Measurements from ENCODE around the gene ZNF598.
"Not testable (repeated sequence)": the region's sequence is repeated elsewhere in the genome, so short reads cannot be mapped to it uniquely, and the experiment has no call there.

ZNF598 gene

DNA sequence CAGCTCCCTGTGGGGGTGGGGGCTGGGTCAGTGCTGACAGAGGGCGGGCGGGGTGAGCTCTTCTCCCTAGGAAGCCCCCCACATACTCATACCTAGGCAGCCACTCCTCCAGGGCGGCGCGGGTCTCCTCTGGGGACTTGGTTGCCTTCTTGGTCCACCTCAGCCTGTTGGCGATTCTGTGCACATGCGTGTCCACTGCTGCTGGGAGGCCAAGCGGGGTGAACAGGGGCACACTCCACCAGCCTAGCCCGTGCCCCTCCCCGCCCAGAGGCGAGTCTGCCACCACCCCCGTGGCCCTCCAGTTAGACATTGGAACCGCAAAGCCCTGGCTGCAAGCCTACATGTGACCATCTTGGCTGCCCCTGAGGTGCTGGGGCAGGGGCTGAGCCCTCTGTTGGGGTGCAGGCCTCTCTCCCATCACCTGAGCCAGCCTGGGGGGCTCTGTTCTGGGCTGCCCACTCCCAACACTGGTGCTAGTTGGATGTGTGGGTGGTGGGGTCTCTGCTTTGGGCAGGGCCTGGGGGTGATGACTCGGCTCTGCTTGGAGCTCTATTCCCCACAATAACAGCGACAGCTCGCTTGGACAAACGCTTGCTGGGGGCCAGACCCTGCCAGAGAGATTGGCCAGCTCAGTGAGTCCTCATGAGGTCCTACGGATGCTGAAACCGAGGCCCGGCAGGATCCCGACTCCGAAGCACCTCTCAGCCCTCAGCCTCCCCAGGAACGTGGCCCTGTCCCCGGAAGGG, 30.6 kb upstream of the ZNF598 start:
- no peak for DNase-seq

DNA sequence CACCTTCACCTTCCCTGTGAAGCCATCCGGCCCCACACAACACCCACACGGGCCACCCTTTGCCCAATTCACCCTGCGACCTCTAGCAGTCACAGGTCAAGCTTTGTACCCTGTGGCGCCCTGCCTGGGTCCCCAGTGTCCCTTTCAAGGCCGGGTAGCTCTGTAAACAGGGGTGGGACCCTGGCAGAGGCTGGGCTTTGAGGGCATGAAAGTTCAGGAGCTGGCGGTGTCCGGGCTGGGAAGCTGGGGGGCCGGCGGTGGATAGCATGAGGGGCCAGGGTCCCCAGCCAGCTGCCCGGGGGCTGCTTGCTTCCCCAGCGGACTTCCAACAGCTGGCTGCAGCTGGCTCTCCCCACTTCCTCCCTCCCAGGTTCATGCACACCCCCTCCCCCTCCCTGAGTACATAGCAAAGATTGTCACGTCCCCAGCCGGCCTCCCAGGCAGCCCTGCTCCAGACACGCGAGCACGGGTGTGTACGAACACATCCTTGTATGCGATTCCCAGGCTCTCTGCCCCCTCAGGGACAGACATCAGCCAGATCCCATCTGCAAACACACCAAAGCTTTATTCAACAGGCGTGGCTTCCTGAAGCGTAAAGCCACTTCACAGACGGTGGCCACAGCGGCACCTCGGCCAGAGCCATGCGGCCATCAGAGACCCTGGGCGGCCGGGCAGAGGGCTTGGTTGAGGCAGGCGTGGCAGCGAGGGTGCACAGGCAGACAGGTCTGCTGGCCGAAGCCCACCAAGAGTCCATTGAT, 29.8 kb upstream of the ZNF598 start:
- no peak for DNase-seq

DNA sequence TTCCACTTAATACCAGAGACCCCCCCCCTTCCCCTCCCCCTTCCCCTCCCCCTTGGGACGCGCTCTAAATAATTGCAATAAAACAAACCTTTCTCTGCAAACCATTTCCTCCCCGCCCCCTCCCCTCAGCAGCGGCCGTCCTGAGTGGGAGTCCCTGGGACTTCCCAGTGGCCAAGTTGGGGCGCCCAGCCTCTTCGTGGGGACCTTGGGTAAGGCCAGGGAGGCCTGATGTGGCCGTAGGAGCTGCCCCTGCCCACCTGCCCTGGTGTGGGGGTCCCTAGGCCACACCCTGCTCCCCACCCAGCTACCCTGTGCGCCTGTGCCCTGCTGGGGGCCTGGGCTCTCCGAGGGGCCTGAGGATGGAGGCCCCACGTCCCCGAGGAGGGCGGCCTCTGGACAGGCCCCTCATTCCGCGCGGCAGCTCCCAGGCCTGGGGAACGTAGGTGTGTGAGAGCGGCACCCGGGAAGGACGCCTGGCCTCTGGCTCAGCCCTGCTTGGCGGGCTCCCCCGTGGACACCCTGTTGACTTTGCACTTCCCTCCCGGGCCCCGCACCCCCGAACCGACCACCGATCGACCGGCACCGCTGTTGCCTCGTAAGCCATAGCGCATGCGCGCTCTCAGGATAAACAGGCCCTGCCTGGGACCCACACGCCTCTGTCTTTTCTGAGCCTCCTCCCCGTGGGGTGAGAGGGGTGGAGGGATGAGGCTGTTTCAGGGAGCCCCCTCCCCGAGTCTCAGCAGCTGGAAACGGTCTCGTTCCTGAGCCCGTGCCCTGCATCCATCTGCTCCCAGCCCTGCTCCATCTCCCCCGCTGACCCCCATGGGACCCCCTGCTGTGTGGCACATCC, 29.0 kb upstream of the ZNF598 start:
- DNase-seq: no peak

DNA sequence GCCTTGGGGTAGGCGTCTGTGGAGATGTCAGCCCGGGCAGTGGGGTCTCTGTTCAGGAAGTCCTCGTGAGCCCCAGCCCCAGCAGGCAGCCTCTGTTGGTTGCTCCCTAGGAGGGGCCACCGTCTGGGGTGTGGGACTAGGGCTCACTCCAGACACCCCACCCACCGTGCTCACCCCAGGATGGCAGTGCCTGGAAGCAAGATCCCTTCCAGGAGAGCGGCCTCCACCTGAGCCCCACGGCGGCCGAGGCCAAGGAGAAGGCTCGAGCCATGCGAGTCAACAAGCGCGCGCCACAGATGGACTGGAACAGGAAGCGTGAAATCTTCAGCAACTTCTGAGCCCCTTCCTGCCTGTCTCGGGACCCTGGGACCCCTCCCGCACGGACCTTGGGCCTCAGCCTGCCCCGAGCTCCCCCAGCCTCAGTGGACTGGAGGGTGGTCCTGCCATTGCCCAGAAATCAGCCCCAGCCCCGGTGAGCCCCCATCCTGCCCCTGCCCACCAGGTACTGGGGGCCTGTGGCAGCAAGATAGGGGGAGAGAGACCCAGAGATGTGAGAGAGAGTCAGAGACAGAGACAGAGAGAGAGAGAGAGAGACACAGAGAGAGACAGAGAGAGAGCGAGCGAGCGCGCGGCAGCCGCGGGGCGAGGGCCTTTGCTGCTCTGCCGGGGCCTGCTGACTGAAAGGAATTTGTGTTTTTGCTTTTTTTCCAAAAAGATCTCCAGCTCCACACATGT, 28.2 kb upstream of the ZNF598 start:
- DNase-seq: no peak

DNA sequence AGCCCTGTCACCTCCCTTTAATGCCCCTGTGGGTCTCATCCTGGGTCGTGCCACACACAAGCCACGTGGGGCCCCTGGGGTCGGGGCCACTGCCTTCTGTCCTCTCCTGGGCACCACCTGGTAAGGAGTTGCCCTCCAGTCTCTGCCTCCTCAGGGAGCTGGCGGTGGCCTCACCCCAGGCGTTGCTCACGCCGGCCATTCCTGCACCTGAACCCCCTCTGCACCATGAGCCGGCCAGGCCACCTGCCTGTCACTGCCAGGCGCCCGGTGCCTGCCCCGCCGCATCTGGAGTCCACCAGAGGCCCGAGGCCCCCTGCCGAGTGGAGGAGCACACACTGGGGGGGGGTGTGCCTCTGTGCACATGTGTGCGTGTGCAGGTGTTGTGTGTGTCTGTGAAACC, 27.5 kb upstream of the ZNF598 start:
- DNase-seq: no peak

DNA sequence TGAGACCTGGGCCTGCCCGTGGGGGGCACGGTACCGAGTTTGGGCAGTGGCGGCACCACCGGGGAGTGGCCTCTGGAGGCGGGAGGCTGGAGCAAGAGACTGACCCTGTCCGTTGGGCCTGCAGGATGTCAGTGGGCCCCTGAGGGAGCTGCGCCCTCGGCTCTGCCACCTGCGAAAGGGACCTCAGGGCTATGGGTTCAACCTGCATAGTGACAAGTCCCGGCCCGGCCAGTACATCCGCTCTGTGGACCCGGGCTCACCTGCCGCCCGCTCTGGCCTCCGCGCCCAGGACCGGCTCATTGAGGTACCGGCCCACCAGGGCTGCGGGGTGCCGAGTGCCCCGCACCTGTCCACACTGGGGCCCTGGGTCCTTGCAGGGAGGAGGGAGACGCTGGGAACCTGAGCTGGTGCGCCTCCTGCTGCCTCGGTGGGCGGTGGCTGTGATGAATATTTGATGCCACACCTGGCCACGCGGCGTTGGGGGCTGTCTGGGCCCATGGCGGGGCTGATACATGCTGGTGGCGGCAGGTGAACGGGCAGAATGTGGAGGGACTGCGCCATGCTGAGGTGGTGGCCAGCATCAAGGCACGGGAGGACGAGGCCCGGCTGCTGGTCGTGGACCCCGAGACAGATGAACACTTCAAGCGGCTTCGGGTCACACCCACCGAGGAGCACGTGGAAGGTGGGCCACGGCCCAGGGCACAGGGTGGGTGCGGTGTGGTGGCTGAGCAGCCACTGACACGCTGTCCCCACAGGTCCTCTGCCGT, 26.8 kb upstream of the ZNF598 start:
- no peak for DNase-seq

DNA sequence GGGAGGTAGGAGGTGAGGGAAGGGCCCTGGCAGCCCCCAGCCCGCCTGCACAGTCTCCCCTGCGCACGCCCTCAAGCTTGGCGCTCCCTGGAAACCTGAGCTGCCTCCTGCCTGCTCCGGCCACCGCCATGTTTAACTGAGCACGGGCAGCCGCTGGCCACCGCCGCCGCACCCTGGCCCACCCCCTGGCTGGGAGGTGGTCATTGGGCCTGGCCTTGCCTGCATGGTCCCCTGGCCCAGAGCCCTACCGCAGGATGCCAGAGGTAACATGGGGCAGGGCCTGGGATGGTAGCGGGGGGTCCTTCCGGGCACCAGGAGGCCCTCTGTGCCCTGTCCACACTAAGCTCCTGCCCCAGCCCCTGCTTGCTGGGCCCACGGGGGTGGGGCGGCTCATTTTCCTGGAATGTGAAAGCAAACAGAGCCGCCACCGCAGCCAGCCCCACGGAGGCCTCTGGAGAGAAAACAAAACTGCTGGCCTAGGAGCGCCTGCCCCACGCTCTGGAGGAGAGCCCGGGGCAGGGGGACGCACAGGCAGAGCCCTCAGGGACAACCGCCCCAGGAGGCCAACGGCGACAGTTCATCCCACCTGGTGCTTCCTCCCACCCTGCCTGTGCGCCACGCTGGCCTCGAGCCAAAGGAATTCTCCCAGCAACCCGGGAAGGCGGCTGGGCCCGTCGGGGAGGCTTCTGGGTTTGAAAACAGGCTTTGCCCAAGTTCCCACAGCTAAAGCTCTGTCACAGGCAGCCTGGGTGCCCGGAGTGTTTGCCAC, 26.0 kb upstream of the ZNF598 start:
- no peak for DNase-seq

DNA sequence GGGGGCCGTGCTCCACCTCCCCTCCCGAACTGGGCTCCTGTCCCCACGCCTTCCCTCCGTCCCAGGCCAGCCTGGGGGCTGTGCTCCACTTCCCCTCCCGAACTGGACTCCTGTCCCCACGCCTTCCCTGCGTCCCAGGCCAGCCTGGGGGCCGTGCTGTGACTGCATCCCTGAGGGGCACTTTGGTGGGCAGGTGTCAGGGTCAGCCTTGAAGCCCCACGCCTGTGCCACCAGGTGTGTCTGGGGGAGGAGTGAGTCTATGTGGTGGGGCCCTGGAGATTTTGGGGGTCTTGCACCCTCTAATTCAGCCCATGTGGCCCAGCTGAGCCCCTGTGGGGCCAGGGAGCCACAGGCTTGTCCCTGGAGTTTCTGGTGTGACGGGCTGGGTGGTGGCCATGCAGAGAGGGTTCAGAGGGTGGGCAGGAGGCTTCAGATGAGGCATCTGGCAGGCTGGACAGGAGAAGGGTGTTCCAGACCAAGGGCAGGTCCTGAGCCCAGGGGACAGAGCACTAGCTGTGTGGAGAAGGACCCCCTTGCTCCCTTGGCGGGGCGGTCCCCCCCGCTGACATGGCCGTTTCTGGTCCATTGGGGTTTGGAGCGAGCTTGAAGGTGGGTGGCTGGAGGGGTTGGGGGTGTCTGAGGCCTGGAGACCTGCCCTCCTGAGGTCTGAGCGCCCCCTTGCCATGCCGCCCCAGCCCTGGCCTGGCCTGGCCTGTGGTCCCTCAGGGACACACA, 25.2 kb upstream of the ZNF598 start:
- no peak for DNase-seq

DNA sequence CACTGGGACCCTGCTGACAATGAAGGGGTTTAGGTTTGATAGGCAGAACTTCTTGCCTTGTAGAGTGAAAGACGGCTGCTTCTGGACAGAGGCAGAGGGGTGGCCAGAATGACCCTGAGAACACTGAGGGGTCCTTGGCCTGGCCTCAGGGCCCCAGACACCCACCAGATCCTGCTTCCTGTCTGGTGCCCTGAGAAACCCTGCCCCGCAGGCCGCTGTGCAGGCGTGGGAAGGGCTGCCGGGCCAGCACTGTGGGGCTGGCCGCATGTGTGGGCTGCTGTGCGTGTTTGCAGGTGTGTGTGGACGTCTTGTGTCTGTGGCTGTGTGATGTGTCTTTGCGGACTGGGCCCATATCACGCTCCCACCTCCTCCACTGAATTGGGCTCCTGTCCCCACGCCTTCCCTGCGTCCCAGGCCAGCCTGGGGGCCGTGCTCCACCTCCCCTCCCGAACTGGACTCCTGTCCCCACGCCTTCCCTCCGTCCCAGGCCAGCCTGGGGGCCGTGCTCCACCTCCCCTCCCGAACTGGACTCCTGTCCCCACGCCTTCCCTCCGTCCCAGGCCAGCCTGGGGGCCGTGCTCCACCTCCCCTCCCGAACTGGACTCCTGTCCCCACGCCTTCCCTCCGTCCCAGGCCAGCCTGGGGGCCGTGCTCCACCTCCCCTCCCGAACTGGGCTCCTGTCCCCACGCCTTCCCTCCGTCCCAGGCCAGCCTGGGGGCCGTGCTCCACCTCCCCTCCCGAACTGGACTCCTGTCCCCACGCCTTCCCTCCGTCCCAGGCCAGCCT, 24.5 kb upstream of the ZNF598 start:
- not testable (repeated sequence) for DNase-seq

DNA sequence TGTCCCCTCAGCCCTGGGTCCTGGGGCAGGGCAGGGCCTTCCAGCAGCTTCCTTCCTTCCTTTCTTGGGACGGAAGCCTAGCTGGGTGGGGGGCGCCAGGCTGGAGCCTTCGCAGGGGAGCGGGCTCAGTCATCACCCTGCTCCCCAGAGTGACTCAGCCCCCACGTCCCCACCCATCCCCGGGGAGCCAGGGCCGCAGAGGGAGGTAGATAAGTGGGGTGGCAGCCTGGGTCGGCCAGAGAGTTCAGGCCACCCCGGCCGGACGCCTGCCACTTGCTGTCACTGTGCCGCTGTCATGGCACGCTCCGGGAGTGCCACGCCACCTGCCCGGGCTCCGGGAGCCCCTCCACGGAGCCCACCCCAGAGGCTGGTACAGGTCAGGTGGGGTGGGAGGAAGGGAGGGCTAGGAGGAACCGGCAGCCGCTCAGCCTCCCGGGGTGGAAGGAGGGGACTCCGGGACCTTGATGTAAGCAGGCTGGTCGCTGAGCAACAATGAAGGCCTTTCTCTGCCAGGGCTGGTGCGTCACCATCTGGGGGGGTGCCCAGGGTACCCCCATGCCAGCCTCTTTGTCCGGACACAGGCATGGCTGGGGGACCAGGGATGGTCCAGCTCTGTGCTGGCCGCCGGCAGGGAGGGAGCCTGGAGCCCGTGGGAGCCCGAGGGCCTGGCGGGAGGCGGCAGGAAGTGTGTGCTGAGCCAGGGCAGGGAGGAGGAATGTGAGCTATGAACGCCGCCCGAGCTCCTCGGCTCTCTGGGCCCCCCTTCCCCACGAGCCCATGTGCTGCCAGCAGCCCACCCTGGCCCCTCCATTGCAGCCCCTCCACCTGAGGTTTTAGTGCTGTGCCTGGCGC, 23.7 kb upstream of the ZNF598 start:
- no peak for DNase-seq

DNA sequence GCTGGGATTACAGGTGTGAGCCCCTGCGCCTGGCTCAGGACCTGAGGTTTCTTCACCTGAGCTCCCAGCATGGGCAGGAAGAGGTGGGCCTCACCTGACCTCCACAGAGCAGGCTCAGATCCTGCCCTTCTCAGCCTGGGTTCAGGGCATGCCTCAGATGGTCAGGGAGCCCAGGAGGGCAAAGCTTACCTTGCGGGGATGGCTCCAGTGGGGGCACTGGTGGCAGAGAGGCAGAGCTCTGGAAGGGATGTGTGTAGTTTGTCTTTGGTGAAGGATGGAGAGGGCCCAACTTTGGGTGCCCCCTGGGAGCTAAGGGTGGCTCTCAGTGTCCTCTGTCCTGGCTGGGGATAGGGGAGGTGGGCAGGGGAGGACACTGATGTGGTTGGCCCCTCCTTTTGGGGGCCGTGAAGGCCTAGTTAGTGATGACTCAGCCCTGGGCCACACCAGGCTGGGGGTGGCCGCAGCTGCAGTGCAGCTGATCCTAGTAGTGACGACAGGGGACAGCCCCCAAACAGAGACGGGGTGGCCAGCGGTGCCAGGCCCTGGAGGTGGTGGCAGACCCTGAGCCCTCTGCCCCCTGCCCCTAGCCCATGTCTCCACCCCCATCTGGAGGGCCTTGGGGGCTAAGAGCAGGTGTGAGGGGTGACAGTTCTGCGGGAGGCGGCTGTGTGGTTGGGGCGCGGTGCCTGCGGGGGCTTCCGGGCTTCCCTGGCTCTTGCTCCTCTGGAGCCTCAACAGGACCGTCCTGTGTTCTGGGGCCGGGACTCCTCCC, 22.9 kb upstream of the ZNF598 start:
- no peak for DNase-seq

DNA sequence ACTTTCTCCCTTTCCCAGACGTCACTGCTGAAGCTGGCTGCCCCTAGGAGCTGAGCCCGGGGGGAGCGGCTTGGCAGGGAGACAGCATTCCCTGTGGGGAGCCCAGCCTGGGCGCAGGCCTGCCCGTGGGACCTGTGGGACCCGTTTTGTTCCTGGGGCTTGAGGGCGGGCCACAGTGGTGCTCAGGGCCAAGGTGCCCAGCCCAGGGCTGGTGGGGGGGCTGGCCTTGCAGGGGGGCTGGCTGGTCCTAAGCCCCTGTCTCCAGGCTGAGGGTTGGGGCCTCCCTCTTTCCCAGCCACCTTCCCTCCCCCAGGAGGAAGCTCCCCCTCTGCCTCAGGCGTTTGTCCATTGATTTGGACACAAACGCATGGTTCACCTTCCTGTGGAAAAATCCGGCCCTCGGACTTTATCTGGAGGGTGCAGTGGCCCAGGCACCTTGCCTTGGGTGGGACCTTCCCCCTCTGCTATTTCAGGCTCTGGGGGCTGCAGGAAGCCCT, 21.5 kb upstream of the ZNF598 start:
- no peak for DNase-seq

DNA sequence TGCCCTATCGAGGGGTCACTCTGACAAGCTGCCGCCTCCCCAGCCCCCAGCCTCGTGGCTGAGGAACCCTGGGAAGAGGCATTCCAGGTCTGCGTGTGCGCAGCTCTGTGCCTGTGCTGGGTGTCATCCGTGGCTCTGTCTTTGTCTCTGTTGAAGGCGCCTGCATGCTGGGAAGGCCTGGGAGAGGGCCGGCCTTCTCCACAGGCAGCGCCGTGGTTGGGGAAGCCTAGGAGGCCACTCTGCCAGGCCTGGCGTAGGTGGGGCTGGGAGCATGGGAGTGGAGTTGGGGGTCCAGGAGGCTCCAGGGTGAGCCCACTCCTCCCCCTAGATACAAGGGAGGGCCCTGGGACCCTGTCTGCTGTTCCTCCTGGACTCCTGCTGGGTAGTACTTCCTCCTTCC, 20.4 kb upstream of the ZNF598 start:
- no peak for DNase-seq

DNA sequence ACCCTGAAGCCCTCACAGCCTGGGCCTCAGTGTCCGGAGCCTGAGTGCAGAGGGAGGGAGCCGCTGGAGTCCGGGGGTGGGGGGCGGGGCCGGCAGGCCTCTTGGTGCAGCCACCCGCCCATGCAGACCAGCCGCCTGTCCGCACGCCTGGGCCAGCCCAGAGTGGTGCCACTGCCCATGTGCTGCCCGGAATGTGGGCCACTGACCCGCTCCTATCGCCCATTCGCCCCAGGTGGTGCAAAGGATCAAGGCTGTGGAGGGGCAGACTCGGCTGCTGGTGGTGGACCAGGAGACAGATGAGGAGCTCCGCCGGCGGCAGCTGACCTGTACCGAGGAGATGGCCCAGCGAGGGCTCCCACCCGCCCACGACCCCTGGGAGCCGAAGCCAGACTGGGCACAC, 19.7 kb upstream of the ZNF598 start:
- no peak for DNase-seq

DNA sequence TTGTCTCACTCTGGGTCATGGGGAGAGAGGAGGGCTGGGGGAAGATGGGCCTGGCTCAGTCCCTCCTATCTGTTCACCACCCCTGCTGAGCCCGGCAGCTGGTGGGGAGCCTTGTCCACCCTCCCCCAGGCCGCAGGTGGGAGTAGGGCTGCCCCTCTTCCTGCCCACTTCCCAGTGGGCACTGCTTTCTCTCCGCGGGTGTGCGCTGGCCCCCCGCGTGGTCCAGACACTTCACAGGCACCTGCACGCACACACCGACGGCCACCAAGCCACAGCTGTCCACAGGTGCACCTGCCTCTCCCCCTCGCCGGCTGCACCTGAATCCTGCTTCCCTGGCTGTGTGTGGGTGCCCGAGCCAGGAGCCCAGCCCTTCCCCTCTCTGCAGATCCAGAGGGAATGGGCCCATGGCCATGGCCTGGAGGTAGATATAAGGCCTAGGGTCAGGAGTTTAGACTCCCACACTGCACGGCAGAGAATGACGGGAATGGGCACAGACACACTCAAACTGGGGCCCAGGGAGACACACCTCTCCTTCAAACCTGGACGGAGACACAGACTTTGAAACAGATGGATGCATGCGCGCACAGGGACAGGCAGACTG, 19.1 kb upstream of the ZNF598 start:
- DNase-seq: no peak

DNA sequence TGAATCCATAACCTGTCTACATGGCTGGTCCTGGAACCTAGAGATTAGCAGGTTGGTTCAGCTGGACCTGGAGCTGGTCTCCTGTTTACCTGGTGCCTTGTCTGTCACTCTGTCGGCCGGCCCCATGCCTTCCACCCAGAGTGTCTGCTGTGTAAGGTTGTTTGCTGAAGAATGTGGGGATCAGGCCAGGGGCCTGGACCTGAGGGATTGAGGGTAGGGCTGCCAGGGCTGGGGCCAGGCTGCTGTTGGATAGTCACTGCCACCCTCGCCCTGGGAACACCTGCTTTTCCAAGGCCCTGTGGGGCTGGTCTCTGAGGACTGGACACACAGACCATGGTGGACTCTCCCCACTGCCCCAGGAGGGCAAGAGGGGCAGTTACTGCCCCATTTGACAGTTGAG, 18.5 kb upstream of the ZNF598 start:
- no peak for DNase-seq

All from KG1 (cell line).